ENCODE data around the gene CDH11.

The CDH11 gene

DNA sequence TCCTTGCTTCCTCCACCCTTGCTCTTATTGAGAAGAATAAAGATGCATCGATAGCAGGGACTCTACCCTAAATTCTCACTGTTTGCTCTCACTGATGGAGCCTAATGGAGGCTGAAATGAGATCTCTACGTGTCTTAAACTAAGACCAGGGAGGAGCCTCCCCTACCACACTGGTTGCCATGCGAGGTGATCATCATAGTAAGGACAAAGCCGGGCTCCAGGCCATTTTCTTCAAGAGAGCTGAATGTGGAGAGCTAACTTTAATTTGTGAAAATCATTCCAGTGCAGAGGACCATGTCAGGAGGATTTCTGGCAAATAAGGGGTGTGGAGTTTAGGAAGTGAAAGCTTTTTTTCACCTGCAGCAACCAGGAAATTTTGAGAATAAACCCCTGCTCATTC lies 5.6 kb downstream of the CDH11 start:
- no peak for DNase-seq

GRCh38 chr16:65114527-65114926 lies 7.3 kb downstream of the CDH11 start:
- DNase-seq, result no peak

GRCh38 chr16:65113441-65113840 lies 8.4 kb downstream of the CDH11 start:
- DNase-seq, result no peak

DNA sequence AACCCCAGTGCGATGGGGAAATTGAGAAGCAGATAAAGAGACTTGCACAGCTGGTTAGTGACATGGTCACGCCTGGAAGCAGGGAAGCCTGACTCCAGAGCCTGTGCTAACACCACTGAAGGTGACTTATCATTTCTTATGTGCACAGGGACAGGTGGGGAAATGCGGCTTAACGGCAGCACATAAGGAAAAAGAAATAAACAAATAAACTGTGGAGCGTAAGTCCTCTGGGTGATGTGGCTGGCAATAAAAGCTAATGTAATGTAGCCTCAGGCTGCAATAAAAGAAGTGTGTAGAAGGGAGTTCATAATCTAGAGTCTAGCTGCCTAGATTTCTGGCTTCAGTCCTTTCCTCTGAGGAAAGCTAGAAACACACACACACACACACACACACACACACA lies 10.6 kb downstream of the CDH11 start:
- DNase-seq, result no peak

GRCh38 chr16:65106757-65107156 lies 15.1 kb downstream of the CDH11 start:
- no peak for DNase-seq

DNA sequence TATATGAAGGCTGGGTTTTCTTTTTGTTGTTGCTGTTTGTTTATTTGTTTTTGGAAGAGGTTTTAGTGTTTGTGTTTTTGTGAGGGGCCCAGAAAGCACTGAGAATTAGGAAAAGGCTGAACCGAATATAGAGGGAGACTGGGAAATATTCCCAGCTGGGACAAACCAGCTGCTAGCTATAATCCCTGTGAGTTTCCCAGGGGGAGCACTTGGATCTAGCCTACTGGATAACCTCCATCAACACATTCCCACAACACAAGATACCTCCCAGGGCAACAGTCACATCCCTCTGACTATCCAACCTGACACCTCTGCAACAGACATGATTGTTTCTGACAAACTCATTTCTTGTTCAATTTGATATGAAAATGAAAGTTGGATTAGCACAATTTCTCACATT lies 16.7 kb downstream of the CDH11 start:
- no peak for DNase-seq

DNA sequence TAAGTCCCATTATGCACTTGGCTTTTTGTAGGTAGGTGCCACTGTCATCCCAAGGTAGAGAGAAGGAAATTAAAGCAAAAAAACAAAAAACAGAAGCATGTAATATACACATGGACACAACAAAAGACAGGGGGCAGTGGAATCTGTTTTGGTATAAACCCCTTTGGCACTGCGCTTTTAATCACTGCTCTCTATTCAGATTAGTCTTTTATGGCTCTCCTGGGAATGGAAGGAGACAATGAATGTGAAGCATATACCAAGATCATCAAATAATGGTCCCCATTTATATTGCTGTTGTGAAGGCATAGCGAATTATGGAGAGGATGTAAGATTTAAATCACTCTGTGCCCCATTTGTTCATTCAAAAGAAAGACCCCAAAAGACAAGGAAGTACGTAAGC lies 17.4 kb downstream of the CDH11 start:
- no peak for DNase-seq

- DNase-seq, result no peak
Observed at GRCh38 chr16:65102326-65102725, 19.5 kb downstream of the CDH11 start.

DNA sequence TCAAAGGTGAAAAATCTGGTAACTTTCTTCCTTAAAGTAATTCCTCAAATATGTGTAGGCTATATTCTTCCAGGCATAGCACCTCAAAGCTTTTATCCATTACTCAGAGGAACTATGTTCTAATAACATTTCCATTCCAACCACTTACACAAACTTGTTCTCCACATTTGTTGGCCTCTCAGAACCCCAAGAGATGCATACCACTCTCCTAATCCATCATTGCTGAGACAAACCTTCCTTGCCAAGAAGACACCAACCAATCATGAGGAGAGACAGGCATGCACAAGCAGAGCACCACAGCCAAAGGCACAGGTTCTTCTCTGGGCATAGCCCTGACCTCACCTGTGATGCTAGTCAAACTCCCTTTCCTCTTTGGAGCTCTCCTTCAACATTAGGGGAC lies 20.9 kb downstream of the CDH11 start:
- DNase-seq, result no peak

GRCh38 chr16:65099607-65100006 lies 22.3 kb downstream of the CDH11 start:
- no peak for DNase-seq

- no peak for DNase-seq
Observed at GRCh38 chr16:65098916-65099315, 22.9 kb downstream of the CDH11 start.

DNA sequence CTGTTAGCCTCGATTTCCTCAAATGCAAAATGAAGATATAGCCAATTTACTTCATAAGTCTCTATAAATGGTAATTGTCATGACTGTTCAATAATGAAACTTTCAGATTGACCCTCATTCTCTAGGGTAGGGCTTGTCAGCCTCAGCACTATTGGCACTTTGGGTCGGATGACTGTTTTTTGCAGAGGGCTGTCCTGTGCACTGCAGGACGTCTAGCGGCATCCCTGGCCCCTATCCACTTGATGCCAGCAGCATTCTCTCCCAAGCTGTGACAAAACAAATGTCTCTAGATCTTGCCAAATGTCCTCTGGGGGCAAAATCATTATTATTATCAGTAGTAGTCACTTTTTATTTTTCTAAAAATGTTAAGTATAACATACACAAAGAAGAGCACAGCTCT lies 24.6 kb downstream of the CDH11 start:
- DNase-seq, result no peak

- no peak for DNase-seq
Observed at GRCh38 chr16:65095906-65096305, 26.0 kb downstream of the CDH11 start.

DNA sequence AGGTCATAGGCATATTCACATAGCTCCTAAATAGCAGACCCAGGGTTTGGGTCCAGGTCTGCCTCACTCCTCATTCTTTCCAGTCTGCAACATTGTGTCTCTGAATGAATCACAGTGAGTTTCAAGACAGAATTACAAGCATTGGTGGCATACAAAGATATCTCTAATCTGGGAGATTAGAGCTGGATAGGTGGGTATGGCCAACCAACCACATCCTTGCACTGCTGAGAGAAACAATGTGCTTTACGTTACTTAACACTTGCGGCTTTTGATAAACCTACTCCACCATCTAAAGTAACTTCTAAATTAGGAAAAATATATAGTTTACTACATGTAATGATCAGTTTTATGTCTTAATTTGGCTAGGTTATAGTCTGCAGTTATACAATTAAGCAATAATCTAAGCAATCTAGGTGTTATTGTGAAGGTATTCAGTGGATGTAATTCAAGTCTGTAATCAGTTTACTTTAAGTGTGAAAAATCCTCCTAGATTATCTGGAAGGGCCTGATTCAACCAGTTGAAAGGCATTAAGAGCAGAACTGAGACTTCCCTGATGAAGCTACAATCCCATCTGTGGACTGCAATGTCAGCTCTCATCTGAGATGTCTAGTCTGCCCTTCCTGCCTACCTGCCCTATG lies 26.7 kb downstream of the CDH11 start:
- no peak for DNase-seq

GRCh38 chr16:65094009-65094408 lies 27.9 kb downstream of the CDH11 start:
- no peak for DNase-seq

DNA sequence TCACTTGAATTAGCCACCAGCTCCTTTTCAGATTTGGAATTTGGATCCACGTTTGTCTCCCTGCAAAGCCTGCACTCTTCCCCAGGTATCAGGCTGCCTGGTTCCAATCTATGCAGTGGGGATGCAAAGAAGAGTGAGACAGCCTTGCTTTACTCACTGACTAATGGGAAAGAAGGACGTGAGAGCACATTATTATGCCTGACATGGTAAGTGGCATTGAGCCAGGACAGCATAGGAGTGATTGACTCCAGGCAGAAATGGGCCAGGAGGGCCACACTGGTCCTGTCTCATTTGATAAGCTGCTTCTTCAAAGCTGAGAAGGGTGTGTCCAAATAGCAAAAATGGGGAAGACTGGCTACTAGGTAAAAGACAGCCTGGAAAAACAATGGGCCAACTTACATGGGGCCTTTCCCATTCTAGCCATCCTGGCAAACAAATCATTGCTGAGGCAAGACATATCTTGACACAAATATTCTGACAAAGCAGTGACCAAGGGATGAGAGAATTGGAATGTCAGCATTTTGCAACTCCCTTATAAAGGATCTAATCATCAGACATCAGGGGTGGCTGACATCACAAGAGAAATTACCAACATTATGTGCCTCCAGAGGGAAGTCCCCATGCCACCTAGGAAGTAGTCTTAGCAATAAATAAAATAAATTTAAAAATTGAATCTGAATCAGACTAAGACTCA lies 38.6 kb downstream of the CDH11 start:
- no peak for DNase-seq

DNA sequence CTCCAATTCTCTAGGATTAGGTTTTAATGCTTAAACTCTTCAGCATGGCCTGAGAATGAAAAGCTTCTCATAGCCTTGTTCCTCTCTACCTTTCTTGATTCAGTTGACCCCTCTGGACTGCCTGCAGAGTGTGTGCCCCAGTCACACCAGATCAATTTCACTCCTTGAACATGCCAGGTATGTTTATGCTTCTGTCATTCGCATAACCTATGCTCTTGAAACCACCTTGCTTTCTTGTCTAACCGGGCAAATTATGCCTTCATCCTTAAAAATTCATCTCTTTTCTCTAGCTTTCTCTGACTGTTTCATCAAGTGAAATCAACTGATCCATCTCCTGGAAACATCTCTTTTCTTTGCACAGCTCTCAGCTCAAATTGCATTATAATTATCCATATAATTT lies 42.3 kb downstream of the CDH11 start:
- DNase-seq, result no peak

- DNase-seq, result no peak
Observed at GRCh38 chr16:65077181-65077580, 44.7 kb downstream of the CDH11 start.

DNA sequence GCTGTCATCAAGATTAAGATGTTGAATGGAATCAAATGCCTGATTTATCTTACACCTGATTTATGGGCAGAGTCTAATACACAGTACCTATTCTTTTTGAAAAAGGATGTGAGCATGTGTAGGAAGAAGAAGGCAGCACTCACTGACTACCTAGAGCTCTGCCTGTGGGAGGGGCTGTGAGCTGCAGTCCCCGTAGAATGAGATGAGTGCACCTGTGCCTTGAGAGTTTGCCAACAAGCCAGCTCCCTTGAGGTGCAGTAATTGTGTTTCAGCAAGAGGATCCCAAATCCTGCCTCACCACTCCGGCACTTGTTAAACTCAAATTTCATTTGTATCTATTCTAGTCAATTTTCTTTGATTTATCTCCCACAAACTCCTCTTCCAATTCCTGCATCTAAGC lies 46.0 kb downstream of the CDH11 start:
- DNase-seq, result no peak

DNA sequence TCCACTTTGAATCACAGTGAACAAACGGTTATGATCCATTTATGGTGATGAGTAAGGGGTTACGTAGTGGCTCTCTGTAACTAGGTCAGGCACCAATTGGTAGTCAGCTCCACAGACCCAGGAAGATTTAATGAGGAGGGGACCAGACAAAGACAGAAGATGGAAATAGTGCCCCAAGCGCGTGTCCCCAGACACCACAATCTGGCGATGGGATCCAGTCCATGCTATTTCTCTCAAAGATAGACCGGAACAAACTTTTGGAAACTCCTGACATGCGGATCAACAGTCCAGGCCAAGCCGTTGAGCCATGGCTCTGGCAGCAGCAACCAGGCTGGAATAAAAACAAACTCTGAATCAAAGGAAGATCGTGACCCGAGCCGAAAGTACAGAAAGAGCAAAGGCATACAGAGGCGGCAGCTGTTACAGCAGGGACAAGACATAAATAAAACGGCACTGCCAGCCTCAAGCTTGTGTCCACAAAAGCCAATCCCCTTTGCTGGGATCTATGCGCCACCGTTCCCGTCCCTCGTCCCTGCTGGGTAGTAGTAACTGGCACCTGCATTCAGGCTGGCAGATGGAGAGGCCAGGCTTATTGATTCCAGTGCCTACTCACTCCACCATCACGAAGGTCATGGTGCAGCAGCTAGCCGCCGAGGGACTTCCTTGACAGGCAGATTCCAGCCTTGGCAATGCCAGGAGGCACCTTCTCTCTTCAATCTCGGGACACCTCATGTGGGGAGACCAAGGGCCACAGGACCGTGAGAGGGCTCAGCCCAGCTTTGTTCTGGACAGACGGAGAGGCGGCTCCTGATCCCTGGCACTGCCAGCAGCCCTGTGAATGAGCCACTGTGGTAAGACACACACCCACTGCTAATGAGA lies 50.2 kb downstream of the CDH11 start:
- no peak for DNase-seq

DNA sequence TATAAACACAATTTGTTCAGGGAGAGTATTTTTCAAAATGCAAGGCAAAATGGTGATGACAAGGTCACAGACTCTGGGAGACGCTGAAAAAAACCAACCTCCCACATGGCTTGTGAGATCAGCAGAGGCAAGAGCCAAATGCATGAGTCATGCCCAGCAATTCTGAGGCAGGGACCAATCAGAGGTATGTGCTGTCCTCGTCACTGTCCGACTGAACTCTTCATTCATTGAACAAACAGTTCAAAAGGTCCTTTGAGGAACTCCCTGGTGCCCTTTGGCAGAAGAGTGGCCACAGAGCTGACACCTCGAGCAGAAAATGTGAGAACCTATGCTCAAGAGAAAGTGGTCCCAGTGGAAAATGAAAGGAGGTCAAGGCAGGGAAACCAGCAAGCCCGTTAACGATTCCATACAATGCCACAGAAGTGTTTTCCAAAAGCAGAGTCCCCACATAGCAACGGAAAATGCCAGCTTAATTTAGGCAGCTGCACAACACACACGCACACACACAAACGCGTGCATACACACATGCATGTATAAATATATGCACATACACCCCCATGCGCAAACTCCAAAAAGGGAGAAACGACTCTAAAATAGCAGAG lies 50.9 kb downstream of the CDH11 start:
- no peak for DNase-seq

- no peak for DNase-seq
Observed at GRCh38 chr16:65069766-65070165, 52.1 kb downstream of the CDH11 start.

- no peak for DNase-seq
Observed at GRCh38 chr16:65069065-65069464, 52.8 kb downstream of the CDH11 start.
